ENCODE results near the gene E2F8.

Gene E2F8

DNA sequence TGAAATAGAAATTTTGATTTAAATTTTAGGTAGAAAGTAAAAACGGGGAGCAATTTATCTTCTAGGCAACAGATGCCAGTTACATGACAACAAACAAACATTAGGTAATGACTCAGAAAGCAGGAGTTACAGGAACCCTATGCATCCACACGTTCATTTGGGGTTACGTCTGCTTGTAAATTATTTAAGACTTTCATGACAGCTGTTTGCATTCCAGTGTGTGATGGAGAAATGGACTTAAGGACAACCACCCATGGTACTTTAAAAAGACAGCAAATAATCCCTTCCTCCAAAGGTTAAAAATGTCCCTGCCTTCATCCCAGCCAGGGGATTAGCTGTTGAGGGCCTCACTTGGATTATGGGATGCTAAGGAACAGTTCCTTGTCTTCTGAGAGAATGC lies 11.8 kb downstream of the E2F8 start:
- TF ChIP-seq, protein P1, sequence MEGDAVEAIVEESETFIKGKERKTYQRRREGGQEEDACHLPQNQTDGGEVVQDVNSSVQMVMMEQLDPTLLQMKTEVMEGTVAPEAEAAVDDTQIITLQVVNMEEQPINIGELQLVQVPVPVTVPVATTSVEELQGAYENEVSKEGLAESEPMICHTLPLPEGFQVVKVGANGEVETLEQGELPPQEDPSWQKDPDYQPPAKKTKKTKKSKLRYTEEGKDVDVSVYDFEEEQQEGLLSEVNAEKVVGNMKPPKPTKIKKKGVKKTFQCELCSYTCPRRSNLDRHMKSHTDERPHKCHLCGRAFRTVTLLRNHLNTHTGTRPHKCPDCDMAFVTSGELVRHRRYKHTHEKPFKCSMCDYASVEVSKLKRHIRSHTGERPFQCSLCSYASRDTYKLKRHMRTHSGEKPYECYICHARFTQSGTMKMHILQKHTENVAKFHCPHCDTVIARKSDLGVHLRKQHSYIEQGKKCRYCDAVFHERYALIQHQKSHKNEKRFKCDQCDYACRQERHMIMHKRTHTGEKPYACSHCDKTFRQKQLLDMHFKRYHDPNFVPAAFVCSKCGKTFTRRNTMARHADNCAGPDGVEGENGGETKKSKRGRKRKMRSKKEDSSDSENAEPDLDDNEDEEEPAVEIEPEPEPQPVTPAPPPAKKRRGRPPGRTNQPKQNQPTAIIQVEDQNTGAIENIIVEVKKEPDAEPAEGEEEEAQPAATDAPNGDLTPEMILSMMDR (IDR thresholded peaks at IDR 0.05; ENCODE audit: low read depth, low read length, poor library complexity, severe bottlenecking) = no peak
- no peak for TF ChIP-seq EZH2phosphoT487 (IDR thresholded peaks at IDR 0.05; ENCODE audit: borderline replicate concordance, low read length)
- Histone ChIP-seq H3K4me1 (ENCODE audit: control insufficient read depth, low read length) (no peaks in the 10 kb centered on the region), H3K4me2 (ENCODE audit: low read length) (no peak overlapping the region), H3K9me3 (ENCODE audit: control insufficient read depth, insufficient read depth, low read length) (no peaks in the 10 kb centered on the region), H3K79me2 (ENCODE audit: control insufficient read depth, low read length) (peaks cover 9% of the 10 kb centered on the region), H4K20me1 (ENCODE audit: control insufficient read depth, insufficient read depth, low read depth, low read length) (peaks cover 4% of the 10 kb centered on the region; the same call in 1 of the 2 replicates), H3K36me3 (ENCODE audit: control insufficient read depth, low read length) (peaks cover 99% of the 10 kb centered on the region), H3K4me3 (ENCODE audit: low read length) (no peak overlapping the region), H3K9me2 (replicated peaks; ENCODE audit: control insufficient read depth, low read length) (no peaks in the 10 kb centered on the region), H3F3A (ENCODE audit: control insufficient read depth, insufficient read depth) (peaks cover 6% of the 10 kb centered on the region), H3K27ac (ENCODE audit: low read depth, low read length) (no peak overlapping the region), H3K27me3 (ENCODE audit: control insufficient read depth, low read length) (no peaks in the 10 kb centered on the region)

GRCh38 chr11:19226378-19227195 lies 14.2 kb downstream of the E2F8 start:
- Histone ChIP-seq H3F3A (ENCODE audit: control insufficient read depth, insufficient read depth) (peaks cover 26% of the 10 kb centered on the region), H3K9me3 (ENCODE audit: control insufficient read depth, insufficient read depth, low read length) (no peaks in the 10 kb centered on the region), H3K27me3 (ENCODE audit: control insufficient read depth, low read length) (no peaks in the 10 kb centered on the region), H3K4me3 (ENCODE audit: low read length) (no peak overlapping the region), H4K20me1 (ENCODE audit: control insufficient read depth, insufficient read depth, low read depth, low read length) (no peaks in the 10 kb centered on the region), H3K36me3 (ENCODE audit: control insufficient read depth, low read length) (peaks cover 84% of the 10 kb centered on the region), H3K9me2 (replicated peaks; ENCODE audit: control insufficient read depth, low read length) (no peaks in the 10 kb centered on the region), H3K4me2 (ENCODE audit: low read length) (no peak overlapping the region), H3K27ac (ENCODE audit: low read depth, low read length) (no peak overlapping the region), H3K79me2 (ENCODE audit: control insufficient read depth, low read length) (peaks cover 4% of the 10 kb centered on the region; the same call in 1 of the 2 replicates), H3K4me1 (ENCODE audit: control insufficient read depth, low read length) (no peaks in the 10 kb centered on the region)
- TF ChIP-seq, protein P1 (IDR thresholded peaks at IDR 0.05; ENCODE audit: low read depth, low read length, poor library complexity, severe bottlenecking) = no peak

DNA sequence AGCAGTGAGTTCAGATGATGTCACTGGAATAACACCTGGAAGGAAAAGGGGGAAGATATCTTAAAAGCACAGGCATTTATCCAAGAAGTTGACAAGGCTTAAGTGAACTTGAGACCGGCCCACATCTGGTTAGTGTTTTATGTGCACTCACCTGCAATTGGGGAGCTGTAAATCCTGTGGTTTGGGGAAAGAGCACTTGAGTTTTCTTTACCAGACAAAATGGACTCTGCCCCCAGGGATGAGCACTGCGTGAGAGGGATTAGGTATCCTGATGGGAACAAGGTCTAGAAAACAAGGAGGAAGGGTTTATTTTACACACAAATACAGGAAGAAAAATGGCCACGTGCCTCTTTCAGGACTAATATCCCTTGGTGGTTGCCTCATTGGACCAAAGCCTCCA lies 15.2 kb downstream of the E2F8 start:
- Histone ChIP-seq H3K36me3 (ENCODE audit: control insufficient read depth, low read length) (peaks cover 73% of the 10 kb centered on the region), H3K27ac (ENCODE audit: low read depth, low read length) (no peak overlapping the region), H3K4me1 (ENCODE audit: control insufficient read depth, low read length) (no peaks in the 10 kb centered on the region), H3K9me3 (ENCODE audit: control insufficient read depth, insufficient read depth, low read length) (no peaks in the 10 kb centered on the region), H3K79me2 (ENCODE audit: control insufficient read depth, low read length) (no peaks in the 10 kb centered on the region), H3K4me2 (ENCODE audit: low read length) (no peak overlapping the region), H3K9me2 (replicated peaks; ENCODE audit: control insufficient read depth, low read length) (no peaks in the 10 kb centered on the region), H3K27me3 (ENCODE audit: control insufficient read depth, low read length) (no peaks in the 10 kb centered on the region), H3K4me3 (ENCODE audit: low read length) (no peak overlapping the region), H3F3A (ENCODE audit: control insufficient read depth, insufficient read depth) (peaks cover 30% of the 10 kb centered on the region), H4K20me1 (ENCODE audit: control insufficient read depth, insufficient read depth, low read depth, low read length) (no peaks in the 10 kb centered on the region)
- no peak for TF ChIP-seq EZH2phosphoT487 (IDR thresholded peaks at IDR 0.05; ENCODE audit: borderline replicate concordance, low read length)
- TF ChIP-seq, protein P1 (IDR thresholded peaks at IDR 0.05; ENCODE audit: low read depth, low read length, poor library complexity, severe bottlenecking) = no peak
